KMS-11 (cell line): ENCODE data around the gene CYTIP.

Source experiments
- H2AFZ ChIP-seq: fragments of 200-600 bp; sonication (generic); 2 replicates; pipeline ENCODE4 v1.6.1; 2016; ENCODE audit warnings: antibody characterized with exemption, mixed run types, low read depth
- H3K27ac ChIP-seq: fragments of 200-600 bp; sonication (generic); 2 replicates; pipeline ENCODE4 v1.6.1; 2016; ENCODE audit warnings: mild to moderate bottlenecking, mixed run types
- H3K27me3 ChIP-seq: fragments of 200-600 bp; sonication (generic); 2 replicates; pipeline ENCODE4 v1.6.1; 2017; ENCODE audit warnings: mild to moderate bottlenecking, low read depth, mixed run types, moderate library complexity; ENCODE audit not compliant: insufficient read depth
- H3K36me3 ChIP-seq: fragments of 200-600 bp; sonication (generic); 2 replicates; pipeline ENCODE4 v1.6.1; 2017; ENCODE audit warnings: mild to moderate bottlenecking, mixed run types; ENCODE audit not compliant: insufficient read depth
- H3K4me1 ChIP-seq: fragments of 200-600 bp; sonication (generic); 2 replicates; pipeline ENCODE4 v1.6.1; 2016; ENCODE audit warnings: mild to moderate bottlenecking, low read depth, mixed run types; ENCODE audit not compliant: poor library complexity, severe bottlenecking
- H3K4me2 ChIP-seq: fragments of 200-600 bp; sonication (generic); 2 replicates; pipeline ENCODE4 v1.7.0; 2016; ENCODE audit warnings: mild to moderate bottlenecking, mixed run types
- H3K4me3 ChIP-seq: fragments of 200-600 bp; sonication (generic); IDR thresholded peaks from 2 replicates; pipeline ENCODE4 v1.6.1; 2017; ENCODE audit warnings: low read depth, low read length, mixed read lengths; ENCODE audit not compliant: insufficient read depth
- H3K79me2 ChIP-seq: fragments of 200-600 bp; sonication (generic); 2 replicates; pipeline ENCODE4 v1.6.1; 2016; ENCODE audit warnings: low read depth, mixed run types; ENCODE audit not compliant: insufficient read depth
- H3K9ac ChIP-seq: fragments of 200-600 bp; sonication (generic); 2 replicates; pipeline ENCODE4 v1.6.1; 2016; ENCODE audit warnings: mild to moderate bottlenecking, mixed run types
- H4K20me1 ChIP-seq: fragments of 200-600 bp; sonication (generic); 2 replicates; pipeline ENCODE4 v1.6.1; 2016; ENCODE audit warnings: mild to moderate bottlenecking, mixed run types; ENCODE audit not compliant: insufficient read depth
- TF ChIP-seq, protein P1 (sequence below): fragments of 200-600 bp; sonication (generic); conservative IDR thresholded peaks from 2 replicates; pipeline ENCODE4 v1.6.1; 2017; ENCODE audit warnings: low read depth, mild to moderate bottlenecking, antibody characterized with exemption, low read length, moderate library complexity, mixed read lengths

Gene CYTIP

GRCh38 chr2:157424374-157424773 lies 19.5 kb downstream of the CYTIP start:
- no peaks in the 10 kb centered on the region for H3K27me3 ChIP-seq
- peaks cover 49% of the 10 kb centered on the region for H3K36me3 ChIP-seq
- H3K9ac ChIP-seq, result no peak overlapping the region
- H2AFZ ChIP-seq, result no peak overlapping the region
- H3K4me2 ChIP-seq, result no peak overlapping the region
- peaks cover 44% of the 10 kb centered on the region; the same call in 1 of the 2 replicates for H3K79me2 ChIP-seq
- no peaks in the 10 kb centered on the region for H3K4me1 ChIP-seq
- TF ChIP-seq, protein P1, sequence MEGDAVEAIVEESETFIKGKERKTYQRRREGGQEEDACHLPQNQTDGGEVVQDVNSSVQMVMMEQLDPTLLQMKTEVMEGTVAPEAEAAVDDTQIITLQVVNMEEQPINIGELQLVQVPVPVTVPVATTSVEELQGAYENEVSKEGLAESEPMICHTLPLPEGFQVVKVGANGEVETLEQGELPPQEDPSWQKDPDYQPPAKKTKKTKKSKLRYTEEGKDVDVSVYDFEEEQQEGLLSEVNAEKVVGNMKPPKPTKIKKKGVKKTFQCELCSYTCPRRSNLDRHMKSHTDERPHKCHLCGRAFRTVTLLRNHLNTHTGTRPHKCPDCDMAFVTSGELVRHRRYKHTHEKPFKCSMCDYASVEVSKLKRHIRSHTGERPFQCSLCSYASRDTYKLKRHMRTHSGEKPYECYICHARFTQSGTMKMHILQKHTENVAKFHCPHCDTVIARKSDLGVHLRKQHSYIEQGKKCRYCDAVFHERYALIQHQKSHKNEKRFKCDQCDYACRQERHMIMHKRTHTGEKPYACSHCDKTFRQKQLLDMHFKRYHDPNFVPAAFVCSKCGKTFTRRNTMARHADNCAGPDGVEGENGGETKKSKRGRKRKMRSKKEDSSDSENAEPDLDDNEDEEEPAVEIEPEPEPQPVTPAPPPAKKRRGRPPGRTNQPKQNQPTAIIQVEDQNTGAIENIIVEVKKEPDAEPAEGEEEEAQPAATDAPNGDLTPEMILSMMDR, result no peak
- no peak overlapping the region for H3K27ac ChIP-seq
- no peak overlapping the region for H3K4me3 ChIP-seq
- H4K20me1 ChIP-seq, result no peaks in the 10 kb centered on the region; the same call in 1 of the 2 replicates

GRCh38 chr2:157421964-157422363 lies 21.9 kb downstream of the CYTIP start:
- Histone ChIP-seq H4K20me1 (no peaks in the 10 kb centered on the region; the same call in 1 of the 2 replicates), H3K36me3 (peaks cover 32% of the 10 kb centered on the region), H2AFZ (no peak overlapping the region), H3K27me3 (no peaks in the 10 kb centered on the region), H3K4me1 (no peaks in the 10 kb centered on the region), H3K79me2 (peaks cover 25% of the 10 kb centered on the region; the same call in 1 of the 2 replicates), H3K27ac (no peak overlapping the region), H3K9ac (no peak overlapping the region), H3K4me3 (no peak overlapping the region), H3K4me2 (no peak overlapping the region)
- TF ChIP-seq, protein P1, result no peak

- H3K27ac ChIP-seq, result no peak overlapping the region
- H3K27me3 ChIP-seq, result no peaks in the 10 kb centered on the region
- TF ChIP-seq, protein P1, result no peak
- H3K4me3 ChIP-seq, result no peak overlapping the region
- H4K20me1 ChIP-seq, result no peaks in the 10 kb centered on the region; the same call in 1 of the 2 replicates
- no peaks in the 10 kb centered on the region for H3K4me1 ChIP-seq
- H2AFZ ChIP-seq, result no peak overlapping the region
- peaks cover 30% of the 10 kb centered on the region for H3K36me3 ChIP-seq
- H3K79me2 ChIP-seq, result peaks cover 21% of the 10 kb centered on the region; the same call in 1 of the 2 replicates
- no peak overlapping the region for H3K9ac ChIP-seq
- H3K4me2 ChIP-seq, result no peak overlapping the region
Observed at GRCh38 chr2:157421331-157421944, 22.5 kb downstream of the CYTIP start.

DNA sequence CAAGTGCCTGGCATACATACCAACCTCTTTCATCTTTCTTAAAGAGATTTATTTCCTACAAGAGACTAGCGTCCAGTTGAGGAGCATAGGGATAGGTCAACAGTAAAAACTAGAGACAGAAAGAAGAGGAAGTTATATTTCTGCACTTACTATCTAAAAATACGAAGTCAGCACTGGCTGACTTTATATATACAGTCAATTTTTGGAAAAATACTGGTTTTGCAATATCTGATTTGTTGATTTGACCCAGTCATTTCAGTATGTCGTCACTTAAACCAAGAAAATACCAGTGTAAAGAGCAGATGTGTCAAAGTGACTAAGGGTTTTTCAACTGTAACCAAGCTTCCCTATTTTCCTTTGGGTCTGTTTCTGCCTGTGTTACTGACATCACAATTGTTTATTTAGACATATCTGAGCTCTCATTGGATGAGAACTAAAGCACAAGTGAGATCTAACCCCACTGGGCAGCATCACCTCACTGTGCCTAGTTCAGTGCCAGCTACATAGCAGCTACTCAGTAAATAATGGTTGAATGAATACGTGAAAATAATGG lies 23.0 kb downstream of the CYTIP start:
- Histone ChIP-seq H3K9ac (no peak overlapping the region), H3K4me1 (no peaks in the 10 kb centered on the region), H3K4me3 (no peak overlapping the region), H3K4me2 (no peak overlapping the region), H4K20me1 (no peaks in the 10 kb centered on the region; the same call in 1 of the 2 replicates), H2AFZ (no peak overlapping the region), H3K36me3 (peaks cover 30% of the 10 kb centered on the region; the same call in 1 of the 2 replicates), H3K27me3 (no peaks in the 10 kb centered on the region), H3K79me2 (peaks cover 17% of the 10 kb centered on the region; the same call in 1 of the 2 replicates), H3K27ac (no peak overlapping the region)
- TF ChIP-seq, protein P1, result no peak
